PFSK-1 (cell line): Measurements from ENCODE around the gene FLRT1.

Experiments
- FOXP2 ChIP-seq: optimal IDR thresholded peaks from 2 replicates; pipeline ENCODE3; 2011; ENCODE audit warnings: borderline replicate concordance, control low read depth, inconsistent platforms; ENCODE audit not compliant: insufficient read depth; ENCODE audit errors: extremely low read length, extremely low read depth
- POLR2AphosphoS5 ChIP-seq: IDR thresholded peaks from 2 replicates; pipeline ENCODE4 v1.6.1; 2012; ENCODE audit warnings: low read depth, mild to moderate bottlenecking, control low read depth, low read length, moderate library complexity
- REST ChIP-seq, 2 experiments: IDR thresholded peaks; 2 replicates each; pipeline versions ENCODE4 v1.6.1 to v1.8.0; 2011 to 2012; ENCODE audit warnings: low read depth in 2 of 2, low read length in 2 of 2, control low read depth in 1 of 2, inconsistent platforms in 1 of 2, mild to moderate bottlenecking in 1 of 2, moderate library complexity in 1 of 2; ENCODE audit not compliant: insufficient read depth in 1 of 2
- SIN3A ChIP-seq: IDR thresholded peaks from 2 replicates; pipeline ENCODE4 v1.6.1; 2012; ENCODE audit warnings: mild to moderate bottlenecking, low read length, moderate library complexity, borderline replicate concordance; ENCODE audit not compliant: insufficient read depth
- TAF1 ChIP-seq: IDR thresholded peaks from 2 replicates; pipeline ENCODE4 v1.6.1; 2012; ENCODE audit warnings: low read length, control low read depth, borderline replicate concordance; ENCODE audit not compliant: insufficient read depth

FLRT1 gene

GRCh38 chr11:64076758-64077157 is 41.0 kb downstream of the FLRT1 start:
- TF ChIP-seq SIN3A = no peak
- no peak for TF ChIP-seq REST (IDR thresholded peaks at IDR 0.05; ENCODE audit: insufficient read depth in 1 of 2, low read depth in 2 of 2, low read length in 2 of 2)
- TF ChIP-seq FOXP2 = no peak
- no peak for TF ChIP-seq TAF1
- TF ChIP-seq POLR2AphosphoS5 = no peak

GRCh38 chr11:64077607-64078006 is 41.9 kb downstream of the FLRT1 start:
- TF ChIP-seq POLR2AphosphoS5 (no peak), TAF1 (no peak), SIN3A (no peak), REST (IDR thresholded peaks at IDR 0.05; ENCODE audit: insufficient read depth in 1 of 2, low read depth in 2 of 2, low read length in 2 of 2) (no peak)

DNA sequence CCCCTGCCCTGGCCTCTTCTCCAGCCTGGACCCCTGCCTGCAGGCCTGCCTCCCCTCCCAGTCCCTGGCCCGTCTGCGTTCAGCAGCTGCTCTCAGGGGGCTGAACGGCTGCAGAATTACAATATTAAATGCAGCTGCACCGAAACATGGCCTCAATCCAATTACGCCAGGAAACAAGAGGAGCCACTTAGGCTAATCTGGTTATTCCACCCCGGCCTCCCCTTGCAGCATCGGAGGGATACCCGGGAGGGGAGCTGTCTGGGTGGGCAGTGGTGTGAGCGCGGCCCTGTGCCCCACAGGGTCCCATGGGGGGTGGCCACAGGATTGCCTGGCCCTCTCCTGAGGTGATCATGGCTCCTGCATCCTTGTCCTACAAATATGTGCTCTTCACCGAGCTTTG is 42.6 kb downstream of the FLRT1 start:
- no peak for TF ChIP-seq TAF1
- no peak for TF ChIP-seq SIN3A
- no peak for TF ChIP-seq POLR2AphosphoS5
- no peak for TF ChIP-seq REST (IDR thresholded peaks at IDR 0.05; ENCODE audit: insufficient read depth in 1 of 2, low read depth in 2 of 2, low read length in 2 of 2)
- TF ChIP-seq FOXP2 = no peak

DNA sequence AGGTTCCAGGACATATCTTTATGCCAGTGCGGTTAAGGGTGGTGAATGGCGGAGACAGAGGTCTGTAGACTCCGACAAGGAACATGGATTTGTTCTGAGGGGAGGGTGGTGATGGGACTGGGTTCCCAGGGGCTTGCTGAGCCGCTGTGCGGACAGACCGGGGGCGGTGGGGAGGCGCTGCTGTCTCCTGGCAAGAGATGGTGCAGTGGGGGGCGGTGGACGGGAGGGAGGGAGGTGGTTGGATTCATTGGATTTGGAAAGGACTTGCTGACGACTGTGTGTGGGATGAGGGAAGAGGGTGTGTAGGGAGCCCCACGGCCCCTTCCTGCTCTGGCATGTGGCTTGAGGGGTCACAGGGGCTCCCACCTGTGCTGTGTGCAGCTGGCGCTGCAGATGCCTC is 43.2 kb downstream of the FLRT1 start:
- no peak for TF ChIP-seq FOXP2
- TF ChIP-seq TAF1 = no peak
- TF ChIP-seq POLR2AphosphoS5 = no peak
- no peak for TF ChIP-seq REST (IDR thresholded peaks at IDR 0.05; ENCODE audit: insufficient read depth in 1 of 2, low read depth in 2 of 2, low read length in 2 of 2)
- no peak for TF ChIP-seq SIN3A

GRCh38 chr11:64080390-64080789 is 44.7 kb downstream of the FLRT1 start:
- TF ChIP-seq POLR2AphosphoS5 (no peak), TAF1 (no peak), SIN3A (no peak), FOXP2 (no peak), REST (IDR thresholded peaks at IDR 0.05; ENCODE audit: insufficient read depth in 1 of 2, low read depth in 2 of 2, low read length in 2 of 2) (no peak)
